Colonic mucosa (tissue), 4 donors: ENCODE data around the gene MCM9. TPM values are rescaled to one million over a fixed set of nuclear protein-coding genes. Genes with fewer than 3 reads are reported as not detected.

Source experiments
- DNase-seq: peaks from one replicate; pipeline ENCODE4 v3.0.0-alpha.2; 2020
- H3K27ac ChIP-seq: fragments of 200-600 bp; one replicate; pipeline ENCODE4 v1.8.0; 2021
- H3K27me3 ChIP-seq: fragments of 200-600 bp; one replicate; pipeline ENCODE4 v1.8.0; 2021
- H3K36me3 ChIP-seq: fragments of 200-600 bp; one replicate; pipeline ENCODE4 v1.8.0; 2021
- H3K4me1 ChIP-seq: fragments of 200-600 bp; one replicate; pipeline ENCODE4 v1.8.0; 2021; ENCODE audit warnings: mild to moderate bottlenecking
- H3K4me3 ChIP-seq: fragments of 200-600 bp; one replicate; pipeline ENCODE4 v1.8.0; 2021
- H3K9ac ChIP-seq, 2 donors: one replicate each; pipeline ENCODE4 v1.7.0; 2013; ENCODE audit warnings: control low read depth in 2 of 2, low read depth in 2 of 2, low read length in 2 of 2
- H3K9me3 ChIP-seq: fragments of 200-600 bp; one replicate; pipeline ENCODE4 v1.8.0; 2021
- intact Hi-C: fragments of 100-400 bp; cut with DNase I; formaldehyde crosslinking; loops from one replicate; pipeline ENCODE4 v1.14.1; 2022
- total RNA-seq, 2 donors: library from RNA; stranded (reverse); fragmentation: NEBNext Ultra II Directional in 1 of 2; extraction: Animal tissue kit (Norgen Biotek cat#: 25700) in 1 of 2; gene quantifications; one replicate each; pipeline ENCODE4 v1.2.1, GENCODE V29; 2021
- TF ChIP-seq, protein P1 (sequence below): fragments of 200-600 bp; IDR thresholded peaks from one replicate; pipeline ENCODE4 v1.8.0; 2022; ENCODE audit warnings: antibody characterized with exemption, mild to moderate bottlenecking
- donor health status: healthy.
- donor health status: DM: no; HTN: no; CAD: no.
- donor health status: DM: no; HTN: no; CAD: no.

The MCM9 gene
- total RNA-seq, 2 donors from 2014 or later, result 14.3 to 18.5 TPM

DNA sequence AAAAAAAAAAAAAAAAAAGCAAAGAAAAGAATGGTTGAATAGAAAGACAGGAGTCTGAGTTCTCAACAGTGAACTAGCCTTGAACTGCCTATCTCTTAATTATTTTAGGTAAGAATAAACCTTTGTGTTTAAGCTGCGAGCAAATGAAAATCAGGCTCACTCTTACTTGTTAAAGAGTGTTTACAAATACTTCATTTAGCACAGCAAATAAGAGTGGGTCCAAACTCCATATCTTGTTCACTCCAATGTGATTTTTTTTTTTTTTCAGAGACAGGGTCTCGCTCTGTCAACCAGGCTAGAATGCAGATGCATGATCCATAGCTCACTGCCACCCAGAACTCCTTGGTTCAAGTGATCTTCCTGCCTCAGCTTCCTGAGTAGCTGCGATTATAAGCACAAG, 11.9 kb downstream of the MCM9 start:
- intact Hi-C loops, result no loop called here

DNA sequence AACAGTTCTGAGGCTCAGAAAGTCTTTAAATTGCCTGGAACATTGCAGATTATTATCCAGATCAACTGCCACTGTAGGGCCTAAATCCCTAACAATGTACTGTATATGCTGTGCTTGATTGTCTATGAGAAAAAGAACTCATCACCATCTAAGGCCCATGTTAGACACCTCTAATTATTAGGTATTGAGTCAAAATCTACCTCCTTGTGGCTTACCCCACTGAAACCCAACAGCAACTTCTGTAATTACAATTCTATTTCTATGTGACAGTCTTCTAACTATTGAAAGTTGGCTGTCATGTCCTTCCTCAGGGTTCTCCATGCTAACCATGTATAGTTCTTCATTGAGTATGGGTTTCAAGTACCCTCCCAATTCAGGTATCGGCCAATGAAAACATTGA, 13.9 kb downstream of the MCM9 start:
- Histone ChIP-seq H3K9ac (no peak overlapping the region), H3K4me1 (no peaks in the 10 kb centered on the region), H3K9me3 (no peaks in the 10 kb centered on the region), H3K36me3 (no peaks in the 10 kb centered on the region), H3K4me3 (no peak overlapping the region), H3K27ac (no peak overlapping the region), H3K27me3 (no peaks in the 10 kb centered on the region)
- intact Hi-C loops, result no loop called here
- DNase-seq, result no peak
- TF ChIP-seq, protein P1, sequence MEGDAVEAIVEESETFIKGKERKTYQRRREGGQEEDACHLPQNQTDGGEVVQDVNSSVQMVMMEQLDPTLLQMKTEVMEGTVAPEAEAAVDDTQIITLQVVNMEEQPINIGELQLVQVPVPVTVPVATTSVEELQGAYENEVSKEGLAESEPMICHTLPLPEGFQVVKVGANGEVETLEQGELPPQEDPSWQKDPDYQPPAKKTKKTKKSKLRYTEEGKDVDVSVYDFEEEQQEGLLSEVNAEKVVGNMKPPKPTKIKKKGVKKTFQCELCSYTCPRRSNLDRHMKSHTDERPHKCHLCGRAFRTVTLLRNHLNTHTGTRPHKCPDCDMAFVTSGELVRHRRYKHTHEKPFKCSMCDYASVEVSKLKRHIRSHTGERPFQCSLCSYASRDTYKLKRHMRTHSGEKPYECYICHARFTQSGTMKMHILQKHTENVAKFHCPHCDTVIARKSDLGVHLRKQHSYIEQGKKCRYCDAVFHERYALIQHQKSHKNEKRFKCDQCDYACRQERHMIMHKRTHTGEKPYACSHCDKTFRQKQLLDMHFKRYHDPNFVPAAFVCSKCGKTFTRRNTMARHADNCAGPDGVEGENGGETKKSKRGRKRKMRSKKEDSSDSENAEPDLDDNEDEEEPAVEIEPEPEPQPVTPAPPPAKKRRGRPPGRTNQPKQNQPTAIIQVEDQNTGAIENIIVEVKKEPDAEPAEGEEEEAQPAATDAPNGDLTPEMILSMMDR, result no peak

More for the DNA sequence above, 11.9 kb downstream of the MCM9 start:
- Histone ChIP-seq H3K36me3 (no peaks in the 10 kb centered on the region), H3K4me1 (no peaks in the 10 kb centered on the region), H3K9ac (no peak overlapping the region), H3K4me3 (no peak overlapping the region), H3K9me3 (no peaks in the 10 kb centered on the region), H3K27ac (no peak overlapping the region), H3K27me3 (no peaks in the 10 kb centered on the region)
- DNase-seq, result no peak
- TF ChIP-seq, protein P1, result no peak

DNA sequence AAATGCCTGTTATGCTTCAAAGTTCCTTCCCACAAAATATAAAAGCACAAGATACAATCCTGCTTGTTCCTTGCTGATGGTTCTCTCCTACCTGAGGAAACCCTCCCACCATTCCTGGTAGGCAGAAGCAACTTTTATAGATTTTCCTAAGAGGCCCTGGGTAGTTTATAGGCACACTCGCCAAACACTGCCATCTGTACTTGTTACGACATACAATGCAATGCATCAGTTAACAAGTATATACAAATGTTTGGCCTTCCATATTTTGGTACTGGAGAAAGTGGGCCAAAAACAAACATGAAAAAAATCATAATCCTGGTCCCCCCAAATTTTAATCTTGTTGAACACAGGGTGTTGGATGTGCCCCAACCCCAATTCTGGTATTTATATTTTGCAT, 16.6 kb downstream of the MCM9 start:
- H3K9me3 ChIP-seq, result no peaks in the 10 kb centered on the region
- intact Hi-C loops, result no loop called here
- H3K4me1 ChIP-seq, result no peaks in the 10 kb centered on the region
- H3K4me3 ChIP-seq, result no peak overlapping the region
- no peaks in the 10 kb centered on the region for H3K27me3 ChIP-seq
- TF ChIP-seq, protein P1, result no peak
- H3K36me3 ChIP-seq, result peaks cover 5% of the 10 kb centered on the region
- no peak overlapping the region for H3K9ac ChIP-seq
- DNase-seq, result no peak
- no peak overlapping the region for H3K27ac ChIP-seq

DNA sequence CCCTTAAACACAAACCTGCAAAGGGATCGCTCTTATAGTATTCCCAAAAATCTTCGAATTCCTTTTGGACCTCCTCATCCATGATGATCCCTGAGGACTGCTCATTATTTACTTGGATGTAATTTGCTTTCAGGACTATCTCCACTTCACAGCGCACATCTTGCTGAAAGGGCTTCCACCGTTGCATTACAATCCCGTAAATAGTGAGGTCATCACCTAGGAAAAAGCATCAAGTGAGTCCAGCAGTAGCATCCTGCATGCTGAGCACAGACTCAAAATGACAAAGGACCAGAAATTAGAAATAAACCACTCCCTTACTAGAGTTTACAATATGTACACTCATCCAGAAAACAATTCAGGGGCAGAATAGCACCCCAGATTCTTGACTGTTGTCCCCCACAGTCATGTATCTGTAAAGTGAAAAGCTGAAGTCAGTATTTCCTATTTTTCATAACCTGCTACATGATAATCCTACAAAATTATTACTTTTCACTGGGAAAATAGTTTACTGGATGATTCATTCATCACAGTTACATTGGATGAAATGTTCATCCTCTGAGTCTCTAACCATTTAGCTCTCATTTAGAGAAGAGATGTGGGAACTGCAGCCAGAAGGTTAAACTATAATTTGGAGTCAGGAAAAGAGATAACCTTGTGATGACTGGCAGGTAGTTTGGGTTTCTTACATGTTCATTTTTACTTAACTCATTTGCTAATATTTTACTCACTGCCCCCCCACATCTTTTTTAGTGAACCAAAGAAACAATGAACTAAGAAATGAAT, 17.2 kb downstream of the MCM9 start:
- no peaks in the 10 kb centered on the region for H3K4me1 ChIP-seq
- TF ChIP-seq, protein P1, result no peak
- H3K36me3 ChIP-seq, result peaks cover 5% of the 10 kb centered on the region
- H3K4me3 ChIP-seq, result no peak overlapping the region
- no peaks in the 10 kb centered on the region for H3K27me3 ChIP-seq
- no peak overlapping the region for H3K9ac ChIP-seq
- H3K27ac ChIP-seq, result no peak overlapping the region
- no peaks in the 10 kb centered on the region for H3K9me3 ChIP-seq
- DNase-seq, result no peak
- intact Hi-C loops, result no loop called here

DNA sequence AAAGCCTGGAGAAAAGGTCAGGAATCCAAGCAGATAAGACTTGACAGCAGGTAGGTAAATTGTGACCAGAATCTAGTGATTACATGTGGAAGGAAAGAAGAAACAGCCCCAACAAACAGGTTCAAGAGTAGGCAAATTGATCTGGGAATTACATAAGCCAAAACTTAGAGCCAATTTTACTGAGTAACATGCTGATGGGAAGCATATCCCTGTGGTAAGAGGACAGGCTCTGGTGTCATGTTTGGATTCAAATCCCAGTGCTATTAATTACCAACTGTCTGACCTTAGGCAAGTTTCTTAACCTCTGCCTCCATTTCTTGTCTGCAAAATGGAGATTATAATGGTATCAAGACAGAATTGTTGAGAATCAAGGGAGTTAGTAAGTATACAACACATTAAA, 20.4 kb downstream of the MCM9 start:
- H3K9ac ChIP-seq, result no peak overlapping the region
- no peak overlapping the region for H3K4me3 ChIP-seq
- H3K9me3 ChIP-seq, result no peaks in the 10 kb centered on the region
- no peaks in the 10 kb centered on the region for H3K4me1 ChIP-seq
- no peak overlapping the region for H3K27ac ChIP-seq
- no peak for DNase-seq
- TF ChIP-seq, protein P1, result no peak
- H3K36me3 ChIP-seq, result peaks cover 5% of the 10 kb centered on the region
- H3K27me3 ChIP-seq, result no peaks in the 10 kb centered on the region
- intact Hi-C loops, result no loop called here
